H9 (cell line): Measurements from ENCODE around the gene CDH13. TPM values are rescaled to one million over a fixed set of nuclear protein-coding genes. Genes with fewer than 3 reads are reported as not detected.

Experiments
- DNase-seq: peaks from one replicate; pipeline ENCODE4 v3.0.0-alpha.2; 2017
- H2AFZ ChIP-seq: one replicate; pipeline ENCODE4 v1.6.1; 2013; ENCODE audit warnings: mild to moderate bottlenecking, low read length, control low read depth, moderate library complexity
- H2AK5ac ChIP-seq: 2 replicates; pipeline ENCODE4 v1.6.1; 2013; ENCODE audit warnings: low read length, control low read depth, mixed read lengths; ENCODE audit not compliant: insufficient read length
- H2BK120ac ChIP-seq: one replicate; pipeline ENCODE4 v1.6.1; 2013; ENCODE audit warnings: low read depth, mild to moderate bottlenecking, low read length, control low read depth, inconsistent platforms; ENCODE audit not compliant: poor library complexity, severe bottlenecking
- H2BK12ac ChIP-seq: 2 replicates; pipeline ENCODE4 v1.6.1; 2013; ENCODE audit warnings: low read length, control low read depth, mixed read lengths, low read depth; ENCODE audit not compliant: insufficient read length
- H2BK15ac ChIP-seq: 2 replicates; pipeline ENCODE4 v1.6.1; 2013; ENCODE audit warnings: low read depth, low read length, control low read depth
- H2BK20ac ChIP-seq: one replicate; pipeline ENCODE4 v1.6.1; 2013; ENCODE audit warnings: low read depth, mild to moderate bottlenecking, low read length, control low read depth, inconsistent platforms; ENCODE audit not compliant: poor library complexity, severe bottlenecking
- H2BK5ac ChIP-seq: 2 replicates; pipeline ENCODE4 v1.6.1; 2013; ENCODE audit warnings: low read length, control low read depth, mixed read lengths; ENCODE audit not compliant: insufficient read length
- H3K14ac ChIP-seq: 2 replicates; pipeline ENCODE4 v1.6.1; 2013; ENCODE audit warnings: low read length, control low read depth; ENCODE audit not compliant: insufficient read depth
- H3K18ac ChIP-seq: 2 replicates; pipeline ENCODE4 v1.6.1; 2013; ENCODE audit warnings: low read depth, mild to moderate bottlenecking, mixed read lengths, low read length, control low read depth; ENCODE audit not compliant: insufficient read length
- H3K23ac ChIP-seq: 2 replicates; pipeline ENCODE4 v1.6.1; 2013; ENCODE audit warnings: low read length, control low read depth, mixed read lengths, low read depth; ENCODE audit not compliant: insufficient read length
- H3K23me2 ChIP-seq: 2 replicates; pipeline ENCODE4 v1.6.1; 2013; ENCODE audit warnings: low read depth, mild to moderate bottlenecking, mixed read lengths, low read length, control low read depth; ENCODE audit not compliant: insufficient read length, poor library complexity, severe bottlenecking
- H3K27ac ChIP-seq: 2 replicates; pipeline ENCODE4 v1.5.1; 2013; ENCODE audit warnings: low read length, control low read depth, mixed read lengths, low read depth; ENCODE audit not compliant: insufficient read length
- H3K27me3 ChIP-seq: 2 replicates; pipeline ENCODE4 v1.6.1; 2013; ENCODE audit warnings: low read length, control low read depth, inconsistent platforms; ENCODE audit not compliant: insufficient read depth
- H3K4ac ChIP-seq: 2 replicates; pipeline ENCODE4 v1.6.1; 2013; ENCODE audit warnings: low read depth, mild to moderate bottlenecking, control low read depth, inconsistent platforms, low read length, moderate library complexity
- H3K4me1 ChIP-seq: 2 replicates; pipeline ENCODE4 v1.6.1; 2013; ENCODE audit warnings: low read length, control low read depth, inconsistent platforms; ENCODE audit not compliant: insufficient read depth
- H3K4me2 ChIP-seq: 2 replicates; pipeline ENCODE4 v1.6.1; 2013; ENCODE audit warnings: low read length, control low read depth, mixed read lengths; ENCODE audit not compliant: insufficient read length, insufficient read depth
- H3K56ac ChIP-seq: 2 replicates; pipeline ENCODE4 v1.6.1; 2013; ENCODE audit warnings: low read depth, mild to moderate bottlenecking, mixed read lengths, low read length, control low read depth; ENCODE audit not compliant: insufficient read length
- H3K79me1 ChIP-seq: 2 replicates; pipeline ENCODE4 v1.6.1; 2013; ENCODE audit warnings: low read depth, mild to moderate bottlenecking, moderate library complexity, low read length, control low read depth, inconsistent platforms; ENCODE audit not compliant: insufficient read depth, poor library complexity, severe bottlenecking
- H3K79me2 ChIP-seq: 2 replicates; pipeline ENCODE4 v1.6.1; 2013; ENCODE audit warnings: low read length, control low read depth, inconsistent platforms; ENCODE audit not compliant: insufficient read depth
- H3K9ac ChIP-seq: 2 replicates; pipeline ENCODE4 v1.6.1; 2013; ENCODE audit warnings: low read length, control low read depth, mixed read lengths; ENCODE audit not compliant: insufficient read length; ENCODE audit errors: extremely low read depth
- H3K9me3 ChIP-seq: one replicate; pipeline ENCODE4 v1.6.1; 2013; ENCODE audit warnings: low read depth, low read length, inconsistent platforms; ENCODE audit not compliant: control insufficient read depth
- H3T11ph ChIP-seq: one replicate; pipeline ENCODE4 v1.6.1; 2013; ENCODE audit warnings: mild to moderate bottlenecking, low read length, control low read depth, inconsistent platforms
- H4K20me1 ChIP-seq: one replicate; pipeline ENCODE4 v1.6.1; 2013; ENCODE audit not compliant: control insufficient read depth, insufficient read length, insufficient read depth
- H4K5ac ChIP-seq: 2 replicates; pipeline ENCODE4 v1.6.1; 2013; ENCODE audit warnings: low read depth, mild to moderate bottlenecking, mixed read lengths, low read length, control low read depth; ENCODE audit not compliant: insufficient read length
- H4K8ac ChIP-seq: replicated peaks from 2 replicates; pipeline ENCODE4 v1.6.1; 2013; ENCODE audit warnings: low read length, control low read depth, mixed read lengths, low read depth; ENCODE audit not compliant: insufficient read length
- H4K91ac ChIP-seq: 2 replicates; pipeline ENCODE4 v1.6.1; 2013; ENCODE audit warnings: low read depth, mild to moderate bottlenecking, moderate library complexity, mixed read lengths, low read length, control low read depth; ENCODE audit not compliant: insufficient read length
- H3K27ac Mint-ChIP-seq, 3 experiments: 2 replicates in 2 of 3; 3 replicates in 1 of 3; pipeline ENCODE4 v1.8.0; 2020 to 2021; ENCODE audit warnings: mixed read lengths in 3 of 3, mild to moderate bottlenecking in 1 of 3, moderate library complexity in 1 of 3
- H3K27me3 Mint-ChIP-seq: 2 replicates; pipeline ENCODE4 v1.8.0; 2021; ENCODE audit warnings: low read depth, mild to moderate bottlenecking, moderate library complexity, mixed read lengths
- H3K36me3 Mint-ChIP-seq, 3 experiments: 2 replicates in 2 of 3; 3 replicates in 1 of 3; pipeline ENCODE4 v1.8.0; 2020 to 2021; ENCODE audit warnings: low read depth in 3 of 3, mixed read lengths in 3 of 3; ENCODE audit not compliant: insufficient read depth in 1 of 3
- H3K4me1 Mint-ChIP-seq, 2 experiments: 2 replicates each; pipeline ENCODE4 v1.8.0; 2020; ENCODE audit warnings: mixed read lengths in 2 of 2
- H3K4me3 Mint-ChIP-seq, 2 experiments: 2 replicates in 1 of 2; 3 replicates in 1 of 2; pipeline ENCODE4 v1.8.0; 2020 to 2021; ENCODE audit warnings: mild to moderate bottlenecking in 2 of 2, mixed read lengths in 2 of 2, moderate library complexity in 1 of 2
- H3K9me3 Mint-ChIP-seq, 2 experiments: 2 replicates in 1 of 2; 3 replicates in 1 of 2; pipeline ENCODE4 v1.8.0; 2020; ENCODE audit warnings: mild to moderate bottlenecking in 2 of 2, mixed read lengths in 2 of 2, moderate library complexity in 1 of 2
- WGBS: extraction: QIAGEN DNeasy Blood & Tissue Kit; methylation state at CpG from one replicate; pipeline ENCODE4 v1.1.7; 2013; ENCODE audit warnings: missing lambda C conversion rate, low lambda C conversion rate, mixed read lengths; ENCODE audit not compliant: insufficient read length; ENCODE audit errors: extremely low coverage; 5-methylcytosine and 5-hydroxymethylcytosine counted together
- total RNA-seq: library from RNA; stranded (reverse); gene quantifications from 2 replicates; pipeline ENCODE4 v1.2.1, GENCODE V29; 2021
- TF ChIP-seq, protein P1 (sequence below): fragments of 200-600 bp; sonication (generic); conservative IDR thresholded peaks from 3 replicates; pipeline ENCODE4 v1.8.0; 2021; ENCODE audit warnings: antibody characterized with exemption, mild to moderate bottlenecking

Gene CDH13
- total RNA-seq, 1 experiment from 2014 or later, result 1.5 TPM

DNA sequence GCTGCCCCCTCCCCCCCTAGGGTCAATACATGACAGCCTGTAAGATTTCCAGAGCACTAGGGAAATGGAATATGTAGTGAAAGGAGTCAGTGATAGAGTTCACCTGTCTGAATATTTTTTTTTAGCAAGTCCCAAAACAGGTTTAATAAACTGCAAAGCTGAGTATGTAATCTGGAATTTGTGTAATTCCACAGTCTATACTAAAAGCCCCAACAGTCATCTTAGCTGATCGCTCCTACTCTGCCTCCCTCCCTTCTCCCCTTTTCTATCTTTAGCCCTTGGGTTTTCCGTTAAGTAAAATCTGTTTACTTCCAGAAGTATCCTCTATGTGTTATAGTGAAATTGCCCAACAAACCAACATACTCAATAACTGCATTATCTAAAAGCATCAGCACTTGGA is 3.5 kb downstream of the CDH13 start:
- no CpG with 5 or more reads among the region's 2 CpGs for WGBS
- no peak overlapping the region for H3K27ac Mint-ChIP-seq
- no peak overlapping the region for H3K4me2 ChIP-seq
- H2BK15ac ChIP-seq, result no peak overlapping the region
- DNase-seq, result no peak
- peaks cover 17% of the 10 kb centered on the region for H3K23me2 ChIP-seq
- H4K20me1 ChIP-seq, result no peaks in the 10 kb centered on the region
- no peak overlapping the region for H2BK12ac ChIP-seq
- H3K9me3 Mint-ChIP-seq, result peaks cover 4% of the 10 kb centered on the region in 2 experiments; a peak in 2 of 5 replicates
- peaks cover 45% of the 10 kb centered on the region for H3K27me3 Mint-ChIP-seq
- H3K79me2 ChIP-seq, result no peaks in the 10 kb centered on the region
- H3K9ac ChIP-seq, result no peak overlapping the region
- H4K8ac ChIP-seq, result no peak overlapping the region
- no peak overlapping the region for H3K23ac ChIP-seq
- no peak overlapping the region for H2BK20ac ChIP-seq
- H3K9me3 ChIP-seq, result no peaks in the 10 kb centered on the region
- no peak overlapping the region for H2BK5ac ChIP-seq
- H3T11ph ChIP-seq, result no peak overlapping the region
- H4K5ac ChIP-seq, result no peak overlapping the region
- no peak overlapping the region for H3K56ac ChIP-seq
- H3K79me1 ChIP-seq, result no peaks in the 10 kb centered on the region
- no peak overlapping the region for H2BK120ac ChIP-seq
- peaks cover 0 to 9% (median 2%) of the 10 kb centered on the region in 3 experiments; a peak in 4 of 7 replicates for H3K36me3 Mint-ChIP-seq
- no peak overlapping the region for H3K4ac ChIP-seq
- H3K14ac ChIP-seq, result no peak overlapping the region
- H3K4me1 Mint-ChIP-seq, result peaks cover 27 to 28% of the 10 kb centered on the region in 2 experiments
- H3K4me3 Mint-ChIP-seq, result no peak overlapping the region
- H3K4me1 ChIP-seq, result peaks cover 10% of the 10 kb centered on the region
- H2AFZ ChIP-seq, result no peak overlapping the region
- no peak overlapping the region for H2AK5ac ChIP-seq
- TF ChIP-seq, protein P1, sequence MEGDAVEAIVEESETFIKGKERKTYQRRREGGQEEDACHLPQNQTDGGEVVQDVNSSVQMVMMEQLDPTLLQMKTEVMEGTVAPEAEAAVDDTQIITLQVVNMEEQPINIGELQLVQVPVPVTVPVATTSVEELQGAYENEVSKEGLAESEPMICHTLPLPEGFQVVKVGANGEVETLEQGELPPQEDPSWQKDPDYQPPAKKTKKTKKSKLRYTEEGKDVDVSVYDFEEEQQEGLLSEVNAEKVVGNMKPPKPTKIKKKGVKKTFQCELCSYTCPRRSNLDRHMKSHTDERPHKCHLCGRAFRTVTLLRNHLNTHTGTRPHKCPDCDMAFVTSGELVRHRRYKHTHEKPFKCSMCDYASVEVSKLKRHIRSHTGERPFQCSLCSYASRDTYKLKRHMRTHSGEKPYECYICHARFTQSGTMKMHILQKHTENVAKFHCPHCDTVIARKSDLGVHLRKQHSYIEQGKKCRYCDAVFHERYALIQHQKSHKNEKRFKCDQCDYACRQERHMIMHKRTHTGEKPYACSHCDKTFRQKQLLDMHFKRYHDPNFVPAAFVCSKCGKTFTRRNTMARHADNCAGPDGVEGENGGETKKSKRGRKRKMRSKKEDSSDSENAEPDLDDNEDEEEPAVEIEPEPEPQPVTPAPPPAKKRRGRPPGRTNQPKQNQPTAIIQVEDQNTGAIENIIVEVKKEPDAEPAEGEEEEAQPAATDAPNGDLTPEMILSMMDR, result no peak
- H3K18ac ChIP-seq, result no peak overlapping the region
- H4K91ac ChIP-seq, result no peak overlapping the region
- no peak overlapping the region for H3K27ac ChIP-seq
- H3K27me3 ChIP-seq, result peaks cover 23% of the 10 kb centered on the region; the same call in 1 of the 2 replicates
